DOHH2 (cell line): ENCODE results near the gene C19orf67.
A peak's percentile ranks its signal among the peaks of the same experiment; 100 is the strongest.

Experiments used
- H3F3A ChIP-seq: fragments of 200-600 bp; sonication (generic), shearing (Covaris generic); 2 replicates; pipeline ENCODE4 v1.6.0; 2016; ENCODE audit warnings: antibody characterized with exemption, mild to moderate bottlenecking; ENCODE audit not compliant: control insufficient read depth, insufficient read depth
- H3K27ac ChIP-seq: fragments of 200-600 bp; sonication (generic); 2 replicates; pipeline ENCODE4 v1.5.1; 2014; ENCODE audit warnings: low read depth, mild to moderate bottlenecking, low read length, moderate library complexity
- H3K27me3 ChIP-seq: fragments of 200-600 bp; sonication (generic); 2 replicates; pipeline ENCODE4 v1.6.1; 2014; ENCODE audit warnings: mild to moderate bottlenecking, low read length, mixed read lengths; ENCODE audit not compliant: control insufficient read depth
- H3K36me3 ChIP-seq: fragments of 200-600 bp; sonication (generic); 2 replicates; pipeline ENCODE4 v1.6.1; 2014; ENCODE audit warnings: mild to moderate bottlenecking, low read length, moderate library complexity, mixed read lengths; ENCODE audit not compliant: control insufficient read depth
- H3K4me1 ChIP-seq: fragments of 200-600 bp; sonication (generic); 2 replicates; pipeline ENCODE4 v1.6.1; 2014; ENCODE audit warnings: mild to moderate bottlenecking, low read length, mixed read lengths; ENCODE audit not compliant: control insufficient read depth
- H3K4me2 ChIP-seq: fragments of 200-600 bp; sonication (generic); 2 replicates; pipeline ENCODE4 v1.6.0; 2014; ENCODE audit warnings: mild to moderate bottlenecking, low read length, moderate library complexity
- H3K4me3 ChIP-seq: fragments of 200-600 bp; sonication (generic); 2 replicates; pipeline ENCODE4 v1.5.1; 2014; ENCODE audit warnings: mild to moderate bottlenecking, low read length, mixed read lengths
- H3K79me2 ChIP-seq: fragments of 200-600 bp; sonication (generic); 2 replicates; pipeline ENCODE4 v1.6.1; 2014; ENCODE audit warnings: mild to moderate bottlenecking, low read length, mixed read lengths; ENCODE audit not compliant: control insufficient read depth
- H3K9me2 ChIP-seq: fragments of 200-600 bp; sonication (generic); replicated peaks from 2 replicates; pipeline ENCODE4 v1.6.1; 2014; ENCODE audit warnings: mild to moderate bottlenecking, low read length, mixed read lengths; ENCODE audit not compliant: control insufficient read depth
- H3K9me3 ChIP-seq: fragments of 200-600 bp; sonication (generic); 2 replicates; pipeline ENCODE4 v1.6.1; 2014; ENCODE audit warnings: antibody characterized with exemption, low read length, mixed read lengths; ENCODE audit not compliant: control insufficient read depth, insufficient read depth
- H4K20me1 ChIP-seq: fragments of 200-600 bp; sonication (generic); 2 replicates; pipeline ENCODE4 v1.6.0; 2014; ENCODE audit warnings: low read depth, mild to moderate bottlenecking, antibody characterized with exemption, low read length, moderate library complexity; ENCODE audit not compliant: control insufficient read depth, insufficient read depth
- CTCF ChIP-seq: fragments of 200-600 bp; sonication (generic); IDR thresholded peaks from one replicate; pipeline ENCODE4 v1.5.1; 2014; ENCODE audit warnings: antibody characterized with exemption, mild to moderate bottlenecking, low read depth, low read length; ENCODE audit not compliant: poor library complexity, severe bottlenecking
- EZH2phosphoT487 ChIP-seq: fragments of 200-600 bp; sonication (generic); IDR thresholded peaks from 2 replicates; pipeline ENCODE4 v1.6.1; 2017; ENCODE audit warnings: borderline replicate concordance, mild to moderate bottlenecking, antibody characterized with exemption, low read length, moderate library complexity, mixed read lengths

C19orf67 gene

GRCh38 chr19:14115756-14116155, 30.2 kb upstream of the C19orf67 start:
- H3K79me2 ChIP-seq = peaks cover 36% of the 10 kb centered on the region
- H3K27ac ChIP-seq = no peak overlapping the region
- no peaks in the 10 kb centered on the region for H3K9me3 ChIP-seq
- no peaks in the 10 kb centered on the region for H3K36me3 ChIP-seq
- H3K4me1 ChIP-seq = peaks cover 36% of the 10 kb centered on the region
- H3F3A ChIP-seq = peaks cover 19% of the 10 kb centered on the region
- peaks cover 8% of the 10 kb centered on the region; the same call in 1 of the 2 replicates for H4K20me1 ChIP-seq
- no peak for TF ChIP-seq CTCF
- TF ChIP-seq EZH2phosphoT487 = no peak
- H3K9me2 ChIP-seq = no peaks in the 10 kb centered on the region
- peak overlapping the region; percentile 67 for H3K4me2 ChIP-seq
- H3K27me3 ChIP-seq = no peaks in the 10 kb centered on the region
- H3K4me3 ChIP-seq = peak overlapping the region; percentile 81

GRCh38 chr19:14114854-14115253, 29.3 kb upstream of the C19orf67 start:
- Histone ChIP-seq H3K27ac (peak overlapping the region; percentile 10; the same call in 1 of the 2 replicates), H4K20me1 (peaks cover 8% of the 10 kb centered on the region; the same call in 1 of the 2 replicates), H3F3A (peaks cover 18% of the 10 kb centered on the region), H3K36me3 (no peaks in the 10 kb centered on the region), H3K27me3 (no peaks in the 10 kb centered on the region), H3K9me2 (no peaks in the 10 kb centered on the region), H3K4me2 (peak overlapping the region; percentile 67), H3K9me3 (no peaks in the 10 kb centered on the region), H3K4me3 (peak overlapping the region; percentile 81), H3K79me2 (peaks cover 36% of the 10 kb centered on the region), H3K4me1 (peaks cover 41% of the 10 kb centered on the region)
- TF ChIP-seq CTCF = peak; percentile 70
- TF ChIP-seq EZH2phosphoT487 = no peak

GRCh38 chr19:14114439-14114838, 28.9 kb upstream of the C19orf67 start:
- H4K20me1 ChIP-seq = peaks cover 8% of the 10 kb centered on the region; the same call in 1 of the 2 replicates
- H3F3A ChIP-seq = peaks cover 13% of the 10 kb centered on the region
- H3K27me3 ChIP-seq = no peaks in the 10 kb centered on the region
- H3K4me3 ChIP-seq = peak overlapping the region; percentile 81; the same call in 1 of the 2 replicates
- no peaks in the 10 kb centered on the region for H3K36me3 ChIP-seq
- H3K9me2 ChIP-seq = no peaks in the 10 kb centered on the region
- no peaks in the 10 kb centered on the region for H3K9me3 ChIP-seq
- TF ChIP-seq CTCF (no peak), EZH2phosphoT487 (no peak)
- peak overlapping the region; percentile 67 for H3K4me2 ChIP-seq
- peaks cover 36% of the 10 kb centered on the region for H3K79me2 ChIP-seq
- peaks cover 41% of the 10 kb centered on the region for H3K4me1 ChIP-seq
- H3K27ac ChIP-seq = 0 out of 2 replicates have a peak overlapping the region, but pooled peaks have one; percentile 10
